DOHH2 (cell line): Measurements from ENCODE around the gene GNB1L.

Experiments
- EZH2phosphoT487 ChIP-seq: fragments of 200-600 bp; sonication (generic); IDR thresholded peaks from 2 replicates; pipeline ENCODE4 v1.6.1; 2017; ENCODE audit warnings: borderline replicate concordance, mild to moderate bottlenecking, antibody characterized with exemption, low read length, moderate library complexity, mixed read lengths
- TF ChIP-seq, protein P1 (sequence below): fragments of 200-600 bp; sonication (generic); IDR thresholded peaks from one replicate; pipeline ENCODE4 v1.5.1; 2014; ENCODE audit warnings: antibody characterized with exemption, mild to moderate bottlenecking, low read depth, low read length; ENCODE audit not compliant: poor library complexity, severe bottlenecking

DNA sequence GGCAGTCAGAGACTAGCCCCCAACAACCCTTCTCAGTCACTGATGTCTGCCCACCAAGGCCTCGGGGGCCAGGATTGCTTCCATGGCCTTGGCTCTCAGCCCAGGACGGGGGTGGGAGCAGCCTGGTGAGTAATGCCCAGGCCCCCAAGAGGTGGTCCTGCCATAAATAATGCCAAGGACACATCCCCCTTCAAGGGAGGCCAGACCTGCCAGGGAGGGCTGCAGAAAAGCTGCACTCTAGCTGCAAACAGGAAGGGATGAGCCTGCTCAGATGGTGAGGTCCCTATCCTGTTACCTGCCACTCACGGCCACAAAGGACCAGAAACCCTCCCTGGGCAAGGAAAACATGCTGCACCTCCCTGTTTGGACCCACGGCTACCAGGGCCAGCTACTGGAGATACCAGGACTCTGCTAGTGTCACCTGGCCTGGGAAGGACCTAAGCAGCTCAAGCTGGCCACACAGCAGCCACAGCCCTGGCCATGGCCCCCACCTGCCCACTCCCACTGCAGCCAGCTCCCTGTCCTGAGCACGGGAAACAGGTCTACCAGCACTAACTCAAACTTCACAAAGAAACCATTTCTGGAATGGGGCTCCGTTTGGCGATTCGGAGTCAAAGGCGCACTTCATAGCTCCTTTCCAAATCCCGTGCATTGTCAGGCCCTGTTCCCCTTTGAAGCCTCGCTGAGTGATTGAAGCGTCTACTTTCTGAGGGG is 12.1 kb downstream of the GNB1L start:
- TF ChIP-seq, protein P1, sequence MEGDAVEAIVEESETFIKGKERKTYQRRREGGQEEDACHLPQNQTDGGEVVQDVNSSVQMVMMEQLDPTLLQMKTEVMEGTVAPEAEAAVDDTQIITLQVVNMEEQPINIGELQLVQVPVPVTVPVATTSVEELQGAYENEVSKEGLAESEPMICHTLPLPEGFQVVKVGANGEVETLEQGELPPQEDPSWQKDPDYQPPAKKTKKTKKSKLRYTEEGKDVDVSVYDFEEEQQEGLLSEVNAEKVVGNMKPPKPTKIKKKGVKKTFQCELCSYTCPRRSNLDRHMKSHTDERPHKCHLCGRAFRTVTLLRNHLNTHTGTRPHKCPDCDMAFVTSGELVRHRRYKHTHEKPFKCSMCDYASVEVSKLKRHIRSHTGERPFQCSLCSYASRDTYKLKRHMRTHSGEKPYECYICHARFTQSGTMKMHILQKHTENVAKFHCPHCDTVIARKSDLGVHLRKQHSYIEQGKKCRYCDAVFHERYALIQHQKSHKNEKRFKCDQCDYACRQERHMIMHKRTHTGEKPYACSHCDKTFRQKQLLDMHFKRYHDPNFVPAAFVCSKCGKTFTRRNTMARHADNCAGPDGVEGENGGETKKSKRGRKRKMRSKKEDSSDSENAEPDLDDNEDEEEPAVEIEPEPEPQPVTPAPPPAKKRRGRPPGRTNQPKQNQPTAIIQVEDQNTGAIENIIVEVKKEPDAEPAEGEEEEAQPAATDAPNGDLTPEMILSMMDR = no peak
- TF ChIP-seq EZH2phosphoT487 = no peak
